Stomach (tissue), 4 donors: Measurements from ENCODE around the gene SPTAN1.

Experiments
- CTCF ChIP-seq, 7 experiments: fragments of 450-650 bp in 4 of 7; fragments of 200-600 bp in 3 of 7; sonication (generic) in 3 of 7; IDR thresholded peaks; one replicate each; pipeline ENCODE4 v1.5.1; 2016 to 2019; ENCODE audit warnings: antibody characterized with exemption in 7 of 7, control low read depth in 2 of 7, mild to moderate bottlenecking in 1 of 7
- POLR2A ChIP-seq, 4 donors: fragments of 450-650 bp; IDR thresholded peaks; one replicate each; pipeline ENCODE4 v1.6.1; 2016; ENCODE audit warnings: antibody characterized with exemption in 4 of 4, control low read depth in 2 of 4, mild to moderate bottlenecking in 1 of 4, moderate library complexity in 1 of 4

GRCh38 chr9:128528445-128529160 lies 23.8 kb upstream of the SPTAN1 start:
- TF ChIP-seq POLR2A (IDR thresholded peaks at IDR 0.05) (no peak), CTCF (IDR thresholded peaks at IDR 0.05) (no peak)
